ENCODE results near the gene UGT1A6.
"Not testable (repeated sequence)": the region's sequence is repeated elsewhere in the genome, so short reads cannot be mapped to it uniquely, and the experiment has no call there.

Gene UGT1A6

GRCh38 chr2:233684640-233685039, 8.1 kb upstream of the UGT1A6 start:
- DNase-seq (ENCODE audit: low read depth in 4 of 4, low spot score in 1 of 4): no peak

GRCh38 chr2:233686928-233687327, 5.8 kb upstream of the UGT1A6 start:
- DNase-seq (ENCODE audit: low read depth in 4 of 4, low spot score in 1 of 4): no peak

GRCh38 chr2:233688341-233688740, 4.3 kb upstream of the UGT1A6 start:
- no peak for DNase-seq (ENCODE audit: low read depth in 4 of 4, low spot score in 1 of 4)

GRCh38 chr2:233689031-233689430, 3.7 kb upstream of the UGT1A6 start:
- DNase-seq (ENCODE audit: low read depth in 4 of 4, low spot score in 1 of 4): no peak

GRCh38 chr2:233689501-233689900, 3.2 kb upstream of the UGT1A6 start:
- no peak for DNase-seq (ENCODE audit: low read depth in 4 of 4, low spot score in 1 of 4)

- DNase-seq (ENCODE audit: low read depth in 4 of 4, low spot score in 1 of 4): no peak
Observed at GRCh38 chr2:233690444-233690843, 2.2 kb upstream of the UGT1A6 start.

- DNase-seq (ENCODE audit: low read depth in 4 of 4, low spot score in 1 of 4): no peak
Observed at GRCh38 chr2:233691443-233692433, 952 bp upstream of the UGT1A6 start.

GRCh38 chr2:233693963-233694362, 1.3 kb downstream of the UGT1A6 start:
- no peak for DNase-seq (ENCODE audit: low read depth in 4 of 4, low spot score in 1 of 4)

- no peak for DNase-seq (ENCODE audit: low read depth in 4 of 4, low spot score in 1 of 4)
Observed at GRCh38 chr2:233698740-233699139, 6.0 kb downstream of the UGT1A6 start.

- DNase-seq (ENCODE audit: low read depth in 4 of 4, low spot score in 1 of 4): no peak
Observed at GRCh38 chr2:233699424-233700027, 6.8 kb downstream of the UGT1A6 start.

GRCh38 chr2:233700028-233700635, 7.4 kb downstream of the UGT1A6 start:
- DNase-seq (ENCODE audit: low read depth in 4 of 4, low spot score in 1 of 4): no peak

GRCh38 chr2:233700842-233701241, 8.2 kb downstream of the UGT1A6 start:
- not testable (repeated sequence) for DNase-seq (ENCODE audit: low read depth in 4 of 4, low spot score in 1 of 4)

- no peak for DNase-seq (ENCODE audit: low read depth in 4 of 4, low spot score in 1 of 4)
Observed at GRCh38 chr2:233702238-233702637, 9.5 kb downstream of the UGT1A6 start.

GRCh38 chr2:233705911-233706506, 13.3 kb downstream of the UGT1A6 start:
- DNase-seq (ENCODE audit: low read depth in 4 of 4, low spot score in 1 of 4): no peak

GRCh38 chr2:233706720-233707119, 14.0 kb downstream of the UGT1A6 start:
- no peak for DNase-seq (ENCODE audit: low read depth in 4 of 4, low spot score in 1 of 4)

- no peak for DNase-seq (ENCODE audit: low read depth in 4 of 4, low spot score in 1 of 4)
Observed at GRCh38 chr2:233707940-233708644, 15.4 kb downstream of the UGT1A6 start.

- no peak for DNase-seq (ENCODE audit: low read depth in 4 of 4, low spot score in 1 of 4)
Observed at GRCh38 chr2:233708942-233709341, 16.3 kb downstream of the UGT1A6 start.

- peak; percentile 46 to 56 (median 52) for DNase-seq (ENCODE audit: low read depth in 4 of 4, low spot score in 1 of 4)
Observed at GRCh38 chr2:233711312-233712008, 18.8 kb downstream of the UGT1A6 start.

GRCh38 chr2:233712611-233713261, 20.0 kb downstream of the UGT1A6 start, which contains the start of gene UGT1A5:
TSS of gene UGT1A5 (plus strand) at chr2:233712907. CDS start at chr2:233712992, 85 bp downstream.
- DNase-seq (ENCODE audit: low read depth in 4 of 4, low spot score in 1 of 4): no peak

GRCh38 chr2:233713262-233713615, 20.5 kb downstream of the UGT1A6 start:
- no peak for DNase-seq (ENCODE audit: low read depth in 4 of 4, low spot score in 1 of 4)

Data from stimulated activated CD4-positive, alpha-beta T cell treated with anti-CD3 and anti-CD28 coated beads, Interleukin-1b, Interleukin-23, amount 100 ng/mL, for 24 hours (primary cell).